ENCODE results near the gene CPPED1.

DNA sequence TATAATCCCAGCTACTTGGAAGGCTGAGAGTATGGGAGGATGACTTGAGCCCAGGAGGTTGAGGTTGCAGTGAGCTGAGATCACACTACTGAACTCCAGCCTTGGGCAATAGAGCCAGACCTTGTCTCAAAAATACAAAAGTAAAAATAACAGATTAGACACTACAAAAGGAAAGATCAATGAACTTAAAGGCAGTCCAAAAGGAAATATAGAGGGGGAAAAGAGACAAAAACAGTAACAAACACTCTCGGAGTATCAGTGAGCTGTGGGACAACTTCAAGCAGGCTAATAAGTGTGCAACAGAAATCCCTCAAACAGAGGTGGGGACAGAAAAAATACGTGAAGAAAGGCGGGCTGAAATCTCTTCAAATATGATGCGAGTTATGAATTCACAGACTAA is 58.8 kb downstream of the CPPED1 start:
- TF ChIP-seq, protein P1, sequence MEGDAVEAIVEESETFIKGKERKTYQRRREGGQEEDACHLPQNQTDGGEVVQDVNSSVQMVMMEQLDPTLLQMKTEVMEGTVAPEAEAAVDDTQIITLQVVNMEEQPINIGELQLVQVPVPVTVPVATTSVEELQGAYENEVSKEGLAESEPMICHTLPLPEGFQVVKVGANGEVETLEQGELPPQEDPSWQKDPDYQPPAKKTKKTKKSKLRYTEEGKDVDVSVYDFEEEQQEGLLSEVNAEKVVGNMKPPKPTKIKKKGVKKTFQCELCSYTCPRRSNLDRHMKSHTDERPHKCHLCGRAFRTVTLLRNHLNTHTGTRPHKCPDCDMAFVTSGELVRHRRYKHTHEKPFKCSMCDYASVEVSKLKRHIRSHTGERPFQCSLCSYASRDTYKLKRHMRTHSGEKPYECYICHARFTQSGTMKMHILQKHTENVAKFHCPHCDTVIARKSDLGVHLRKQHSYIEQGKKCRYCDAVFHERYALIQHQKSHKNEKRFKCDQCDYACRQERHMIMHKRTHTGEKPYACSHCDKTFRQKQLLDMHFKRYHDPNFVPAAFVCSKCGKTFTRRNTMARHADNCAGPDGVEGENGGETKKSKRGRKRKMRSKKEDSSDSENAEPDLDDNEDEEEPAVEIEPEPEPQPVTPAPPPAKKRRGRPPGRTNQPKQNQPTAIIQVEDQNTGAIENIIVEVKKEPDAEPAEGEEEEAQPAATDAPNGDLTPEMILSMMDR (IDR thresholded peaks at IDR 0.05) = no peak
- no peak for TF ChIP-seq ZFX (IDR thresholded peaks at IDR 0.05; ENCODE audit: borderline replicate concordance)
